Endothelial cell of umbilical vein (primary cell): ENCODE measurements around the gene KCNG3. TPM values are rescaled to one million over a fixed set of nuclear protein-coding genes. Genes with fewer than 3 reads are reported as not detected.

Experiments used
- BruUV-seq: library from RNA; stranded (reverse); fragments of 400-500 nt; replicated peaks from 2 replicates; lab custom pipeline; 2021; lab: Mats Ljungman, UMichigan
- CTCF ChIA-PET: fragments of 300-600, 350-600 bp; sonication (Branson Sonifier 250); formaldehyde crosslinking; loops from one replicate; lab custom pipeline; 2021; ENCODE audit warnings: antibody characterized with exemption, inconsistent platforms; lab: Charles Lee
- POLR2A ChIA-PET: fragments of 300-600, 350-600 bp; sonication (Branson Sonifier 250); formaldehyde crosslinking; loops from one replicate; lab custom pipeline; 2021; ENCODE audit warnings: antibody characterized with exemption, inconsistent platforms; lab: Charles Lee
- DNase-seq: peaks from one replicate; pipeline ENCODE4 v3.0.0-alpha.2; 2011; ENCODE audit warnings: low read depth, low spot score
- FAIRE-seq: peaks from 2 replicates; lab custom pipeline; 2011; peaks lifted over from hg19 to GRCh38; lab: Jason Lieb, UNC
- H2AFZ ChIP-seq: 2 replicates; pipeline ENCODE4 v1.6.0; 2012; ENCODE audit warnings: low read depth, low read length, control low read depth, inconsistent platforms
- H3K27ac ChIP-seq: 2 replicates; pipeline ENCODE4 v1.5.1; 2011; ENCODE audit warnings: low read depth, mild to moderate bottlenecking, control low read depth, low read length, moderate library complexity; ENCODE audit not compliant: insufficient read depth
- H3K27me3 ChIP-seq, 2 experiments: 2 replicates each; pipeline versions ENCODE4 v1.6.0 to v1.6.1; 2011; ENCODE audit warnings: low read length in 2 of 2, mixed read lengths in 1 of 2; ENCODE audit not compliant: control insufficient read depth in 2 of 2, insufficient read depth in 2 of 2
- H3K36me3 ChIP-seq, 2 experiments: 2 replicates in 1 of 2; 3 replicates in 1 of 2; pipeline ENCODE4 v1.5.1; 2011; ENCODE audit warnings: low read length in 2 of 2, mild to moderate bottlenecking in 1 of 2, moderate library complexity in 1 of 2; ENCODE audit not compliant: control insufficient read depth in 2 of 2, insufficient read depth in 2 of 2; ENCODE audit errors: extremely low read depth in 1 of 2
- H3K4me1 ChIP-seq: 3 replicates; pipeline ENCODE4 v1.5.1; 2011; ENCODE audit warnings: mild to moderate bottlenecking, low read length; ENCODE audit not compliant: control insufficient read depth, insufficient read depth; ENCODE audit errors: extremely low read depth
- H3K4me2 ChIP-seq: 2 replicates; pipeline ENCODE4 v1.6.1; 2011; ENCODE audit warnings: low read length, control low read depth, mixed read lengths; ENCODE audit not compliant: insufficient read depth
- H3K4me3 ChIP-seq, 3 experiments: fragments of 200-600 bp in 1 of 3; sonication (generic), shearing (Covaris generic) in 1 of 3; replicated peaks in 1 of 3; 2 replicates each; pipeline ENCODE4 v1.5.1; 2011 to 2016; ENCODE audit warnings: control low read depth in 3 of 3, low read length in 3 of 3, mild to moderate bottlenecking in 2 of 3, inconsistent platforms in 1 of 3, low read depth in 1 of 3, moderate library complexity in 1 of 3; ENCODE audit not compliant: insufficient read depth in 1 of 3
- H3K79me2 ChIP-seq: 2 replicates; pipeline ENCODE4 v1.6.0; 2012; ENCODE audit warnings: low read length, inconsistent platforms; ENCODE audit not compliant: control insufficient read depth, insufficient read depth
- H3K9ac ChIP-seq: replicated peaks from 2 replicates; pipeline ENCODE3; 2011; ENCODE audit warnings: low read length, control low read depth; ENCODE audit not compliant: insufficient read depth; ENCODE audit errors: extremely low read depth
- H3K9me1 ChIP-seq: replicated peaks from 3 replicates; pipeline ENCODE4 v1.6.0; 2011; ENCODE audit warnings: mild to moderate bottlenecking, low read length; ENCODE audit not compliant: control insufficient read depth, insufficient read depth; ENCODE audit errors: extremely low read depth
- H3K9me3 ChIP-seq: replicated peaks from 2 replicates; pipeline ENCODE4 v1.5.1; 2012; ENCODE audit warnings: low read length, inconsistent platforms; ENCODE audit not compliant: control insufficient read depth, insufficient read depth
- H4K20me1 ChIP-seq: replicated peaks from 2 replicates; pipeline ENCODE3; 2011; ENCODE audit warnings: mild to moderate bottlenecking, low read length; ENCODE audit not compliant: control insufficient read depth, insufficient read depth; ENCODE audit errors: extremely low read depth
- CTCF ChIP-seq, 2 donors: IDR thresholded peaks; 1 replicate in 1 of 2; 2 replicates in 1 of 2; pipeline ENCODE4 v1.5.1; 2011; ENCODE audit warnings: low read length in 2 of 2, mild to moderate bottlenecking in 2 of 2, moderate library complexity in 2 of 2, control low read depth in 1 of 2, inconsistent platforms in 1 of 2, low read depth in 1 of 2; ENCODE audit not compliant: insufficient read depth in 1 of 2; ENCODE audit errors: extremely low read depth in 1 of 2
- EZH2 ChIP-seq: IDR thresholded peaks from 2 replicates; pipeline ENCODE4 v1.6.1; 2012; ENCODE audit warnings: borderline replicate concordance, low read depth, mild to moderate bottlenecking, moderate library complexity, low read length, inconsistent platforms; ENCODE audit not compliant: severe bottlenecking
- FOS ChIP-seq: IDR thresholded peaks from 2 replicates; pipeline ENCODE4 v1.6.1; 2011; ENCODE audit warnings: mild to moderate bottlenecking, low read length, moderate library complexity, borderline replicate concordance; ENCODE audit not compliant: insufficient read depth
- GATA2 ChIP-seq: IDR thresholded peaks from 2 replicates; pipeline ENCODE4 v1.7.0; 2011; ENCODE audit warnings: low read depth, mild to moderate bottlenecking, moderate library complexity, mixed read lengths, low read length; ENCODE audit not compliant: insufficient read length, insufficient read depth
- JUN ChIP-seq: IDR thresholded peaks from 2 replicates; pipeline ENCODE4 v1.6.1; 2011; ENCODE audit warnings: borderline replicate concordance, low read depth; ENCODE audit not compliant: insufficient read length, insufficient read depth
- MAX ChIP-seq: IDR thresholded peaks from 2 replicates; pipeline ENCODE4 v1.6.1; 2011; ENCODE audit not compliant: insufficient read depth, insufficient read length
- MYC ChIP-seq: IDR thresholded peaks from one replicate; pipeline ENCODE4 v1.6.1; 2011; ENCODE audit warnings: mild to moderate bottlenecking, low read depth, low read length
- POLR2A ChIP-seq: IDR thresholded peaks from 2 replicates; pipeline ENCODE4 v1.6.1; 2012; ENCODE audit warnings: low read depth, mild to moderate bottlenecking, control low read depth, low read length
- POLR2AphosphoS5 ChIP-seq: IDR thresholded peaks from 2 replicates; pipeline ENCODE4 v1.6.1; 2012; ENCODE audit warnings: low read depth, mild to moderate bottlenecking, control low read depth, low read length, moderate library complexity; ENCODE audit not compliant: insufficient read depth
- dilution Hi-C: fragments of 300-500 bp; cut with MboI; formaldehyde crosslinking; loops from one replicate; pipeline ENCODE4 v1.15.0; 2019; ENCODE audit warnings: low sequenced_read_pairs; ENCODE audit not compliant: extremely low pct_ligation_motif_present
- intact Hi-C: fragments of 100-400 bp; cut with micrococcal nuclease; formaldehyde crosslinking; loops from one replicate; pipeline ENCODE4 v1.10.0; 2022
- polyA plus RNA-seq, 4 experiments: library from polyadenylated mRNA; depleted of rRNA in 3 of 4; stranded (reverse) in 3 of 4; unstranded in 1 of 4; fragments of >200 nt; gene quantifications; 2 replicates each; pipeline versions ENCODE4 v1.2.1 to v1.2.3, GENCODE V29; 2011 to 2012; ENCODE audit warnings: missing spikeins in 1 of 4
- total RNA-seq: library from RNA; stranded (reverse); gene quantifications from 2 replicates; pipeline ENCODE4 v1.2.3, GENCODE V29; 2021

The KCNG3 gene
- total and polyA plus RNA-seq, 2 donors (not counting 3 experiments of a cell fraction or from before 2014, with no cell fraction given) = 0.15 TPM; not detected in 1

- BruUV-seq = no TSS peak
- H3K79me2 ChIP-seq = no peaks in the 10 kb centered on the region
- ChIA-PET CTCF (interaction anchor here (0.5 kb wide), 1 partner anchor 561 kb away, joined by 3 read pairs; no protein-coding TSS in a partner anchor), POLR2A (no interaction called here)
- H3K4me3 ChIP-seq = no peak overlapping the region
- no peaks in the 10 kb centered on the region for H3K9me3 ChIP-seq
- TF ChIP-seq MAX (no peak), POLR2AphosphoS5 (no peak), CTCF (IDR thresholded peaks at IDR 0.05; ENCODE audit: extremely low read depth in 1 of 2, insufficient read depth in 1 of 2, low read depth in 1 of 2, low read length in 2 of 2) (no peak), EZH2 (no peak), FOS (no peak), POLR2A (no peak), GATA2 (no peak), MYC (no peak), JUN (no peak)
- no peaks in the 10 kb centered on the region for H3K36me3 ChIP-seq
- H4K20me1 ChIP-seq = no peaks in the 10 kb centered on the region
- intact Hi-C loops = no loop called here
- H3K27ac ChIP-seq = no peak overlapping the region
- no peak overlapping the region for H3K9ac ChIP-seq
- H3K4me1 ChIP-seq = no peaks in the 10 kb centered on the region
- H3K9me1 ChIP-seq = no peaks in the 10 kb centered on the region
- FAIRE-seq (peak; percentile 37), DNase-seq (no peak)
- dilution Hi-C loops = no loop called here
- no peak overlapping the region for H3K4me2 ChIP-seq
- no peaks in the 10 kb centered on the region for H3K27me3 ChIP-seq
- no peak overlapping the region for H2AFZ ChIP-seq
Measured at GRCh38 chr2:42450136-42450535, 43.6 kb downstream of the KCNG3 start.
